ENCODE measurements around the gene TAC4. TPM values are rescaled to one million over a fixed set of nuclear protein-coding genes. Genes with fewer than 3 reads are reported as not detected.

The TAC4 gene
- total RNA-seq, 1 donor from 2014 or later = not detected

GRCh38 chr17:49851387-49852291, 3.8 kb upstream of the TAC4 start:
- peaks cover 23% of the 10 kb centered on the region for H3K27me3 Mint-ChIP-seq (ENCODE audit: unreplicated experiment)
- peak overlapping the region; percentile 87 for H3K4me3 Mint-ChIP-seq (ENCODE audit: unreplicated experiment)
- DNase-seq (ENCODE audit: low spot score) = peak; percentile 92
- peaks cover 13% of the 10 kb centered on the region for H3K4me1 Mint-ChIP-seq (ENCODE audit: unreplicated experiment)
- peaks cover 10% of the 10 kb centered on the region for H3K36me3 Mint-ChIP-seq (ENCODE audit: low read depth, unreplicated experiment)
- TF ChIP-seq CTCF (IDR thresholded peaks at IDR 0.05; ENCODE audit: unreplicated experiment) = peak; percentile 81
- H3K27ac Mint-ChIP-seq (ENCODE audit: unreplicated experiment) = peak overlapping the region; percentile 24
- H3K9me3 Mint-ChIP-seq (ENCODE audit: unreplicated experiment) = no peaks in the 10 kb centered on the region

- DNase-seq (ENCODE audit: low spot score) = peak; percentile 37
- no peak for TF ChIP-seq CTCF (IDR thresholded peaks at IDR 0.05; ENCODE audit: unreplicated experiment)
- peaks cover 10% of the 10 kb centered on the region for H3K36me3 Mint-ChIP-seq (ENCODE audit: low read depth, unreplicated experiment)
- H3K4me1 Mint-ChIP-seq (ENCODE audit: unreplicated experiment) = peaks cover 13% of the 10 kb centered on the region
- H3K4me3 Mint-ChIP-seq (ENCODE audit: unreplicated experiment) = peak overlapping the region; percentile 79
- peak overlapping the region; percentile 51 for H3K27ac Mint-ChIP-seq (ENCODE audit: unreplicated experiment)
- no peaks in the 10 kb centered on the region for H3K9me3 Mint-ChIP-seq (ENCODE audit: unreplicated experiment)
- H3K27me3 Mint-ChIP-seq (ENCODE audit: unreplicated experiment) = peaks cover 23% of the 10 kb centered on the region
These were observed 3.0 kb upstream of the TAC4 start for GRCh38 chr17:49850772-49851386.

- Mint-ChIP-seq H3K27ac (ENCODE audit: unreplicated experiment) (no peak overlapping the region), H3K4me1 (ENCODE audit: unreplicated experiment) (peaks cover 13% of the 10 kb centered on the region), H3K36me3 (ENCODE audit: low read depth, unreplicated experiment) (peaks cover 10% of the 10 kb centered on the region), H3K9me3 (ENCODE audit: unreplicated experiment) (no peaks in the 10 kb centered on the region), H3K27me3 (ENCODE audit: unreplicated experiment) (peaks cover 21% of the 10 kb centered on the region), H3K4me3 (ENCODE audit: unreplicated experiment) (no peak overlapping the region)
- TF ChIP-seq CTCF (IDR thresholded peaks at IDR 0.05; ENCODE audit: unreplicated experiment) = no peak
- no peak for DNase-seq (ENCODE audit: low spot score)
These were observed 2.3 kb upstream of the TAC4 start for GRCh38 chr17:49850218-49850610.

- no peak for TF ChIP-seq CTCF (IDR thresholded peaks at IDR 0.05; ENCODE audit: unreplicated experiment)
These were observed 870 bp upstream of the TAC4 start for GRCh38 chr17:49848739-49849138.

More at GRCh38 chr17:49848739-49849138, 870 bp upstream of the TAC4 start:
- Mint-ChIP-seq H3K9me3 (ENCODE audit: unreplicated experiment) (no peaks in the 10 kb centered on the region), H3K4me1 (ENCODE audit: unreplicated experiment) (peaks cover 17% of the 10 kb centered on the region), H3K27ac (ENCODE audit: unreplicated experiment) (no peak overlapping the region), H3K27me3 (ENCODE audit: unreplicated experiment) (peaks cover 18% of the 10 kb centered on the region), H3K36me3 (ENCODE audit: low read depth, unreplicated experiment) (peaks cover 10% of the 10 kb centered on the region), H3K4me3 (ENCODE audit: unreplicated experiment) (no peak overlapping the region)
- DNase-seq (ENCODE audit: low spot score) = no peak
